ENCODE data around the gene MGAM2.

- TF ChIP-seq, protein P1, sequence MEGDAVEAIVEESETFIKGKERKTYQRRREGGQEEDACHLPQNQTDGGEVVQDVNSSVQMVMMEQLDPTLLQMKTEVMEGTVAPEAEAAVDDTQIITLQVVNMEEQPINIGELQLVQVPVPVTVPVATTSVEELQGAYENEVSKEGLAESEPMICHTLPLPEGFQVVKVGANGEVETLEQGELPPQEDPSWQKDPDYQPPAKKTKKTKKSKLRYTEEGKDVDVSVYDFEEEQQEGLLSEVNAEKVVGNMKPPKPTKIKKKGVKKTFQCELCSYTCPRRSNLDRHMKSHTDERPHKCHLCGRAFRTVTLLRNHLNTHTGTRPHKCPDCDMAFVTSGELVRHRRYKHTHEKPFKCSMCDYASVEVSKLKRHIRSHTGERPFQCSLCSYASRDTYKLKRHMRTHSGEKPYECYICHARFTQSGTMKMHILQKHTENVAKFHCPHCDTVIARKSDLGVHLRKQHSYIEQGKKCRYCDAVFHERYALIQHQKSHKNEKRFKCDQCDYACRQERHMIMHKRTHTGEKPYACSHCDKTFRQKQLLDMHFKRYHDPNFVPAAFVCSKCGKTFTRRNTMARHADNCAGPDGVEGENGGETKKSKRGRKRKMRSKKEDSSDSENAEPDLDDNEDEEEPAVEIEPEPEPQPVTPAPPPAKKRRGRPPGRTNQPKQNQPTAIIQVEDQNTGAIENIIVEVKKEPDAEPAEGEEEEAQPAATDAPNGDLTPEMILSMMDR (IDR thresholded peaks at IDR 0.05) = no peak
- no peak for TF ChIP-seq POLR2A (IDR thresholded peaks at IDR 0.05)
These were observed 129.0 kb downstream of the MGAM2 start for GRCh38 chr7:142240546-142240945.

Data from testis (tissue), 2 donors.